ENCODE measurements around the gene PDCD2L.

- TF ChIP-seq CTCF (IDR thresholded peaks at IDR 0.05): no peak
- TF ChIP-seq POLR2A (IDR thresholded peaks at IDR 0.05): no peak
Measured at GRCh38 chr19:34475026-34475974, 71.1 kb downstream of the PDCD2L start.
